Skin epidermis (tissue), 12 donors: ENCODE measurements around the gene ITPKB.

Source experiments
- H3K27ac ChIP-seq, 21 experiments: fragments of 200-600 bp; sonication (generic) in 11 of 21; one replicate each; pipeline ENCODE4 v1.5.0; 2020; ENCODE audit warnings: mild to moderate bottlenecking in 3 of 21, inconsistent platforms in 2 of 21, moderate library complexity in 2 of 21
- H3K4me3 ChIP-seq, 7 experiments: fragments of 200-600 bp; sonication (generic) in 2 of 7; one replicate each; pipeline ENCODE4 v1.5.0; 2020; ENCODE audit warnings: inconsistent platforms in 2 of 7, mild to moderate bottlenecking in 2 of 7, moderate library complexity in 1 of 7

Gene ITPKB

GRCh38 chr1:226659641-226660040 is 79.4 kb downstream of the ITPKB start:
- Histone ChIP-seq H3K4me3 (no peak overlapping the region), H3K27ac (peak overlapping the region in 18 of 21 experiments; percentile 63 to 92 (median 82))

- Histone ChIP-seq H3K27ac (peak overlapping the region in 19 of 21 experiments; percentile 24 to 89 (median 79)), H3K4me3 (no peak overlapping the region)
Measured at GRCh38 chr1:226659136-226659535, 79.9 kb downstream of the ITPKB start.

GRCh38 chr1:226658546-226659125 is 80.4 kb downstream of the ITPKB start:
- Histone ChIP-seq H3K4me3 (no peak overlapping the region), H3K27ac (peak overlapping the region in 19 of 21 experiments; percentile 28 to 89 (median 79))

- Histone ChIP-seq H3K27ac (peak overlapping the region in 19 of 21 experiments; percentile 28 to 88 (median 76)), H3K4me3 (no peak overlapping the region)
Measured at GRCh38 chr1:226657895-226658545, 81.1 kb downstream of the ITPKB start.

- H3K27ac ChIP-seq = peak overlapping the region in 18 of 21 experiments; percentile 36 to 88 (median 78)
- H3K4me3 ChIP-seq = no peak overlapping the region
Measured at GRCh38 chr1:226656601-226657277, 82.3 kb downstream of the ITPKB start.

- Histone ChIP-seq H3K4me3 (no peak overlapping the region), H3K27ac (peak overlapping the region in 20 of 21 experiments; percentile 3 to 88 (median 76))
Measured at GRCh38 chr1:226656201-226656600, 82.9 kb downstream of the ITPKB start.

GRCh38 chr1:226655251-226656163 is 83.6 kb downstream of the ITPKB start:
- Histone ChIP-seq H3K4me3 (no peak overlapping the region), H3K27ac (peak overlapping the region in 20 of 21 experiments; percentile 15 to 88 (median 76))

GRCh38 chr1:226654668-226655055 is 84.4 kb downstream of the ITPKB start:
- Histone ChIP-seq H3K27ac (peak overlapping the region in 19 of 21 experiments; percentile 15 to 88 (median 76)), H3K4me3 (no peak overlapping the region)

GRCh38 chr1:226654046-226654667 is 84.9 kb downstream of the ITPKB start:
- Histone ChIP-seq H3K4me3 (no peak overlapping the region), H3K27ac (peak overlapping the region in 20 of 21 experiments; percentile 7 to 88 (median 75))

GRCh38 chr1:226653311-226653921 is 85.7 kb downstream of the ITPKB start:
- Histone ChIP-seq H3K4me3 (no peak overlapping the region), H3K27ac (peak overlapping the region in 16 of 21 experiments; percentile 28 to 88 (median 75))

GRCh38 chr1:226652613-226653012 is 86.5 kb downstream of the ITPKB start:
- H3K27ac ChIP-seq = peak overlapping the region in 4 of 21 experiments; percentile 63 to 88 (median 80)

GRCh38 chr1:226651732-226652105 is 87.4 kb downstream of the ITPKB start:
- no peak overlapping the region for H3K4me3 ChIP-seq
- H3K27ac ChIP-seq = no peak overlapping the region

More at GRCh38 chr1:226652613-226653012, 86.5 kb downstream of the ITPKB start:
- H3K4me3 ChIP-seq = no peak overlapping the region

GRCh38 chr1:226651041-226651731 is 87.9 kb downstream of the ITPKB start:
- H3K27ac ChIP-seq = peak overlapping the region in 1 of 21 experiments; percentile 42
- H3K4me3 ChIP-seq = no peak overlapping the region

- no peak overlapping the region for H3K4me3 ChIP-seq
- peak overlapping the region in 4 of 21 experiments; percentile 13 to 42 (median 22) for H3K27ac ChIP-seq
Measured at GRCh38 chr1:226650236-226650841, 88.7 kb downstream of the ITPKB start.

- H3K4me3 ChIP-seq = no peak overlapping the region
- peak overlapping the region in 2 of 21 experiments; percentile 14 to 31 for H3K27ac ChIP-seq
Measured at GRCh38 chr1:226649780-226650179, 89.3 kb downstream of the ITPKB start.

GRCh38 chr1:226649244-226649643 is 89.8 kb downstream of the ITPKB start:
- H3K4me3 ChIP-seq = no peak overlapping the region
- H3K27ac ChIP-seq = no peak overlapping the region

- no peak overlapping the region for H3K27ac ChIP-seq
- no peak overlapping the region for H3K4me3 ChIP-seq
Measured at GRCh38 chr1:226648421-226648820, 90.7 kb downstream of the ITPKB start.

GRCh38 chr1:226647719-226648118 is 91.4 kb downstream of the ITPKB start:
- no peak overlapping the region for H3K27ac ChIP-seq

More at GRCh38 chr1:226647719-226648118, 91.4 kb downstream of the ITPKB start:
- H3K4me3 ChIP-seq = no peak overlapping the region
